Aorta (tissue), 5 donors: ENCODE data around the gene ARID1B. TPM values are rescaled to one million over a fixed set of nuclear protein-coding genes. Genes with fewer than 3 reads are reported as not detected.

ENCODE experiments used
- ATAC-seq: fragments of 200-7000 bp; cut with Tn5 transposase; one replicate; pipeline ENCODE4 v1.9.1; 2022; ENCODE audit warnings: moderate library complexity; ENCODE audit not compliant: low FRiP score
- DNase-seq, 2 donors: peaks; one replicate each; pipeline ENCODE4 v3.0.0-alpha.2; 2020
- H3K27ac ChIP-seq, 2 donors: one replicate each; pipeline ENCODE4 v1.5.1; 2013; ENCODE audit warnings: low read length in 2 of 2, mild to moderate bottlenecking in 2 of 2, moderate library complexity in 2 of 2, control low read depth in 1 of 2, inconsistent platforms in 1 of 2, low read depth in 1 of 2
- H3K27me3 ChIP-seq, 2 donors: one replicate each; pipeline ENCODE4 v1.6.1; 2013; ENCODE audit warnings: control low read depth in 1 of 2, low read length in 1 of 2, mild to moderate bottlenecking in 1 of 2, moderate library complexity in 1 of 2; ENCODE audit not compliant: insufficient read depth in 2 of 2, control insufficient read depth in 1 of 2
- H3K36me3 ChIP-seq, 2 donors: one replicate each; pipeline ENCODE4 v1.6.1; 2013; ENCODE audit warnings: control low read depth in 1 of 2, low read length in 1 of 2, mild to moderate bottlenecking in 1 of 2; ENCODE audit not compliant: insufficient read depth in 2 of 2, control insufficient read depth in 1 of 2
- H3K4me1 ChIP-seq, 2 donors: one replicate each; pipeline ENCODE4 v1.6.1; 2013; ENCODE audit warnings: low read length in 2 of 2, control low read depth in 1 of 2, mild to moderate bottlenecking in 1 of 2, moderate library complexity in 1 of 2; ENCODE audit not compliant: insufficient read depth in 2 of 2, control insufficient read depth in 1 of 2
- H3K4me3 ChIP-seq, 2 donors: one replicate each; pipeline ENCODE4 v1.5.1; 2013; ENCODE audit warnings: low read length in 2 of 2, control low read depth in 1 of 2, mild to moderate bottlenecking in 1 of 2
- H3K9me3 ChIP-seq: one replicate; pipeline ENCODE4 v1.6.1; 2013; ENCODE audit warnings: mild to moderate bottlenecking, low read length; ENCODE audit not compliant: control insufficient read depth
- WGBS, 2 donors: extraction: QIAGEN DNeasy Blood & Tissue Kit; methylation state at CpG; one replicate each; pipeline ENCODE4 v1.1.7; 2013; 5-methylcytosine and 5-hydroxymethylcytosine counted together
- intact Hi-C, 2 donors: fragments of 100-400 bp; cut with DNase I; formaldehyde crosslinking; loops; one replicate each; pipeline versions ENCODE4 v1.14.2 to v1.15.0; 2022
- polyA plus RNA-seq, 2 donors: library from polyadenylated mRNA; stranded (reverse); fragments of 200-250 nt; gene quantifications; one replicate each; pipeline ENCODE4 v1.2.3, GENCODE V29; 2013
- total RNA-seq, 2 donors: library from RNA; stranded (reverse); fragmentation: NEBNext Ultra II Directional; extraction: Animal tissue kit (Norgen Biotek cat#: 25700); gene quantifications; one replicate each; pipeline ENCODE4 v1.2.1, GENCODE V29; 2021
- donor health status: healthy with polysubstance abuse.
- donor health status: Bipolar disorder and iron deficiency.
- donor health status: DM: no; HTN: no; CAD: no.
- donor health status: DM: no; HTN: no; CAD: no.
- donor health status: DM: yes; HTN: yes; CAD: no.

ARID1B gene
- total and polyA plus RNA-seq, 4 donors = 6.5 to 143 (median 54.5) TPM

DNA sequence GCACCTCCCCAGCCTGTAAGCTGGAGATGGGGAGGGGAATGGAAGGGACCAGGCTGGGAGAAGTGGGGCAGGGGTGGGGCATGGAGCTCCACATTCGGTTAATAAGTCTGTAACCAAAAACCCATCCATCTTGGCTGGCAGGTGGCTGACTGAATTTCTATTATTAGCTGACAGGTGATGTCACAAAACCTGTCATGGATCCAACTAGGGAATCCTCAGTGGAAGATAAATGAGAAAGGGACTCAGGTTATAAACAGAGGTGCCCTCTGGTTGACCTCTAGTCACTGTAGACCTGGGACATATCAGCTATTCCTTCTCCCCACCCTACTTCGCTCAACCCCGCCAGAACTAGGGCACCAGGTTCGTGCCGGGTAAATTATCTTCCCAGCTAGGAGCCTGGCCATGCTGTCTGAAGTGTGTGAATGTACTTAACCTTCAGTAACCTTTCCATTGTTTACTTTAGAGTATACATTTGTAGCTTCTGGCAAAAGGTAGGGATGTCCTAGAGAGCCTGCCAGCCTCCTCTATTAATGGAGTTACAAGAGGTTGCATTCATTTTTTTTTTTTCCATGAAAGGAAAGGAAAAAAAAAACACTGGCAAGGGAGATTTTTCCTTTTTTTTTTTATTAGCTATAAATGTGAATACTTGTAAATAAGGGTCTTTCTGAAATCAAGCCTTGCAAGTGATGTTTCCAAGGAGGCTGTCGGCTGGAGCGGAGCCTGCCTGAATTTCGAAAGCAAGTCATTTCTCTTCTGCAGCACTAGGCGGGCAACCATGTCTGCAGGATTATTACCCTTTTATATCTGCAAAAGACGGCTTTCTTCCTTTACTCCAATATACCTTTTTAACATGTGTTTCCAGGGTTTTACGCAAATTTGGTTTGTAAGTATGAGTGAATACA is 410.3 kb downstream of the ARID1B start:
- Histone ChIP-seq H3K27ac (peak overlapping the region in 1 of 2 donors; percentile 53), H3K9me3 (no peaks in the 10 kb centered on the region), H3K4me3 (no peak overlapping the region), H3K4me1 (no peaks in the 10 kb centered on the region), H3K36me3 (no peaks in the 10 kb centered on the region), H3K27me3 (no peaks in the 10 kb centered on the region)
- 34 to 42% methylated on average over 11 of the region's 11 CpGs for WGBS, 2 donors
- intact Hi-C loops = loop anchor here (5.0 to 10.0 kb wide), 4 partner anchors 153 to 625 kb away; partner anchors contain the start of gene ARID1B (in 1 of the 2)
- ATAC-seq (peak; percentile 4), DNase-seq (no peak)

DNA sequence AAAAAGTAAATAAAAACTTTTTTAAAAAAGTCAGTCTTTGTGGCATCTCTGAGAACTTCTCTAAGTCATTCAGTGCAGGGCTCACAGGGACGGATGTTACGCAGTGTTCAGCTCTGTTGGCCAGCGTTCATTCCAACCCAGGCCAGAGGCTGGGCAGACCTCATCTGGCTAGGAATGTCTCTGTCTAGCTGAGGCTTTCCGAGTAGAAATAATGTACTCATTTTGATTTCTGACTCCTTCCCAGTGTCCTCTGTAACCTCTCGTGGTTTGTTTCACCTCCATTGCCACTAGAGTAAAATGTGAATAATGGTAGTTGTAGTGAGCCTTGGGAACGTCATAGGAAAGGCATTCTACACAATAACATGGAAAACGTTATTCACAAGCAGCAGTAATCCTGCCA is 411.0 kb downstream of the ARID1B start:
- WGBS, 2 donors = 17 to 22% methylated on average over 7 of the region's 7 CpGs
- Histone ChIP-seq H3K36me3 (no peaks in the 10 kb centered on the region), H3K27ac (peak overlapping the region in 1 of 2 donors; percentile 38), H3K4me3 (no peak overlapping the region), H3K4me1 (no peaks in the 10 kb centered on the region), H3K9me3 (no peaks in the 10 kb centered on the region), H3K27me3 (no peaks in the 10 kb centered on the region)
- intact Hi-C loops = loop anchor here (5.0 to 10.0 kb wide), 4 partner anchors 153 to 626 kb away; partner anchors contain the start of gene ARID1B (in 1 of the 2)
- DNase-seq (no peak), ATAC-seq (peak; percentile 67)

DNA sequence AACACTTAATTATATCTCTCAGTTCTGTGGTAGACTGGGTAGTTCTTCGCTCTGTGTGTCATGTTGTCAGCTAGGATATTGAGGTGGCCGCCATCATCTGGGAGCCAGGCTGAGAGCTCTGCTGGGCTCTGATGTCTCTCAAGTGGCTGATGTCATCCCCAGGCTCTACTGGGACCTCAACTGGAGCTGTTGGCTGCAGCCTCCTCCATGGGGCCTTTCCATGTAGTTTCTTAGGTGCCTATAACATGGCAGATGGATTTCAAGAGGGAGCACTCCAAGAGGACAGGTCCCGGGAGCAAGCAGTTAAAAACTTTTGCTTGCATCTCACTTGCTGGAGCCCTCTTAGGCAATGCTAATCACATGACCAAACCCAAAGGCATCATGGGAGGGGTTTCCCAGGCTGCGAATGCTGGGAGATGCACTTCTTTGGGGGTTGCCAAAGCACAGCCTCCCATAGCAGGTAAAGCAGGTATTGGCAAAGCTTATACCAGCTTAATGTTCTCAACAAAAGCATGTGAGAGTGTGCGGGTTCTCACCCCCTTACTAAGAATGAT is 416.3 kb downstream of the ARID1B start:
- Histone ChIP-seq H3K9me3 (no peaks in the 10 kb centered on the region), H3K27me3 (no peaks in the 10 kb centered on the region), H3K36me3 (no peaks in the 10 kb centered on the region), H3K4me3 (no peak overlapping the region), H3K4me1 (no peaks in the 10 kb centered on the region), H3K27ac (no peak overlapping the region)
- WGBS, 2 donors = 97% methylated on average over 5 of the region's 5 CpGs
- no peak for DNase-seq
- intact Hi-C loops = no loop called here
- no peak for ATAC-seq

DNA sequence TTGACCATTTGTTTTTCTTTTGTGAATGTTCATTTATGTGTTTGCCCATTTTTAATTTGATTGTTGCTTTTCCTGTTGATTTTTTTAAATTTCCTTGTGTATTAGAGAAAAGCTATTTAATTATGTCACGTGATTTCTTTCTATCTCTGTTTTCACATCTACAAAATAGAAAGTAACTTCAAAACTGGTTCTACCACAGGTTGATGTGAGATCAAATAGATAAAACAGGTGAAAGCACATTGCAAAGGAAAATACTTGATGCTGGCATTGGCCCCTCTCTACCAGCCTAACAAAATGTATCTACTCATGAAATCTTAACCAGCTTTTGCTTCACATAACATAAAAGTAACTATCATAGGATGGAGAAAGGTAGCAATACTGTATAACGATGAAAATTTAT is 416.9 kb downstream of the ARID1B start:
- WGBS, 2 donors = 96% methylated on average over 2 of the region's 2 CpGs
- H3K4me3 ChIP-seq = no peak overlapping the region
- no peaks in the 10 kb centered on the region for H3K9me3 ChIP-seq
- intact Hi-C loops = no loop called here
- H3K36me3 ChIP-seq = no peaks in the 10 kb centered on the region
- no peak for DNase-seq
- ATAC-seq = no peak
- H3K4me1 ChIP-seq = no peaks in the 10 kb centered on the region
- H3K27me3 ChIP-seq = no peaks in the 10 kb centered on the region
- H3K27ac ChIP-seq = no peak overlapping the region

DNA sequence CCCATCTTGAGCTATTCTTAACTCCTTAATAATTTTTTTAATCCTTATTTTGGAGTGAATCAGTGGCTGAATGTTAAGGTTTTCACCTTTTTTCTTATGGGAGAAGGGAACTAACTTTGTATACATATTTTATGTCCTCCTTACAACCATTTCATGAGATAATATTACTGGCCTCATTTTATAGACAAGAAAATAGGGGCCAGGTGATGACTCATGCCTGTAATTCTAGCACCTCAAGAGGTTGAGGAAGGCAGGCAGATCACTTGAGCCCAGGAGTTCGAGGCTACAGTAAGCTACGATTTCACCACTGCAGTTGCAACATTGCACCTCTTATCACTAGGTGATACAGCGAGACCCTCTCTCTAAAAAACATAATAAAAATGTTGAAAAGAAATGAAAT is 417.5 kb downstream of the ARID1B start:
- Histone ChIP-seq H3K36me3 (no peaks in the 10 kb centered on the region), H3K27me3 (no peaks in the 10 kb centered on the region), H3K27ac (no peak overlapping the region), H3K9me3 (no peaks in the 10 kb centered on the region), H3K4me3 (no peak overlapping the region), H3K4me1 (no peaks in the 10 kb centered on the region)
- intact Hi-C loops = loop anchor here in 1 of 2 donors (5.0 kb wide), 2 partner anchors 43 to 78 kb away; no protein-coding TSS in a partner anchor
- ATAC-seq (no peak), DNase-seq (no peak)
- WGBS, 2 donors = 87 to 91% methylated on average over 3 of the region's 3 CpGs

DNA sequence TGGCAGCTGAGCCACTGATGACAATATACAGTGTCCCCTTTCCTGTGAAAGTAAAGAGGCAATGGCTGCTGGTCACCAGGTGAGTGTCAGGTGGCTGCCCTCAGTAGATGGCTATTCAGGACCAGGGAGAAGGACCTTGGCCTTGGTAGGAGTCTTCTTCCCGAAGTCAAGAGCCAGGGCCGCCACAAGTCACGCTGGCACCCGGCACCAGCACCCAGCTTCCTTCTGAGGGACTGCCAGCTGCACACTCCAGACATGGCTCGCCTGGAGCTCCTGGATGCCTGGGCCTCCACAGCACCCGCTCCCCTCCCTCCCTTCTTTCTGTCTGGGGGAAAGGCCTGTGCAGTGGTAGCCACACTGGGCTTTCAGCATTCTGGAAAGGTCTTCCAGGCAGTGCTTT is 419.2 kb downstream of the ARID1B start:
- Histone ChIP-seq H3K36me3 (peaks cover 0 to 3% of the 10 kb centered on the region in 2 donors), H3K4me1 (no peaks in the 10 kb centered on the region), H3K27me3 (no peaks in the 10 kb centered on the region), H3K9me3 (no peaks in the 10 kb centered on the region), H3K27ac (no peak overlapping the region), H3K4me3 (no peak overlapping the region)
- intact Hi-C loops = loop anchor here in 1 of 2 donors (5.0 kb wide), 2 partner anchors 41 to 76 kb away; no protein-coding TSS in a partner anchor
- WGBS, 2 donors = 78 to 80% methylated on average over 6 of the region's 6 CpGs
- no peak for DNase-seq
- no peak for ATAC-seq

DNA sequence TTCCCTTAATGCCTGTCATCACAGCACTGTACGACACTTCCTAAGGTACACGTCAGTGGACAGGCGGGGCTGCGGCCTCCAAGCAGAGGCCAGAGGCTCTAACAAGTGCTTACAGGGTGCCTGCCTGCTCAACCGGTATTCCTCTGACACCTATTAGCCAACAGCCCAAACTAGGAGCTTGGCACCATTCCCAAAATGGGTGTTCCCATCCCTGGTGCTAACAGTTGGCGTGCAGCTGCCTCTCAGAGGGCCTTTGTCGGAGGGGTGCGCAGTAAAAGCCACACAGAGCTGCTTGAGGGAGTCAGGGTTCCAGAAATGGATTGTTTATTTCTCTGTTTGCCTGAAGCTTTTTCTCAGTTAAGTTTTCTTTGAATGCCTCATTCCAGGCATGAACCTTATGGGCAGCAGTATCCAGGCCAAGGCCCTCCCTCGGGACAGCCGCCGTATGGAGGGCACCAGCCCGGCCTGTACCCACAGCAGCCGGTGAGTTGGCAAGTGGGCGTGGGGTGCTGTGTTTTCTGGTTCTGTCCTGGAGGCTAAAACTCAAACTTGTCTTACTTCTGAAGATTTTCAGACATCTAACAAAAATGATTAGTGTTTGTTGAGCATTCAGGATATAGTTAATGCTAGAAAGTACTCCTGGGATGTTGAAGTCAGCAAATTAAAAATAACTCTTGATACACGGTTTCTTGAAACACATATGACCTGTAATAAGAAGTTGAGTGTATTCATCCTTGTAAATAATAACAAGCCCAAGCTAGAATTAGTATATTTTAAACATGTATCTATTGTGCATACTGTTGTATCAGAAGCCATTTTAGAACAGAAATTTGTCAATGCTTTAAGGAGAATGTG is 421.5 kb downstream of the ARID1B start:
- WGBS, 2 donors = 8 to 14% methylated on average over 15 of the region's 15 CpGs
- no peaks in the 10 kb centered on the region for H3K9me3 ChIP-seq
- H3K27ac ChIP-seq = peak overlapping the region; percentile 45 to 80
- ATAC-seq (peak; percentile 81), DNase-seq (peak; percentile 78 to 86)
- no peaks in the 10 kb centered on the region for H3K27me3 ChIP-seq
- H3K4me3 ChIP-seq = peak overlapping the region in 1 of 2 donors; percentile 1
- H3K36me3 ChIP-seq = peaks cover 0 to 3% of the 10 kb centered on the region in 2 donors
- intact Hi-C loops = loop anchor here in 1 of 2 donors (5.0 kb wide), 2 partner anchors 39 to 74 kb away; no protein-coding TSS in a partner anchor
- no peaks in the 10 kb centered on the region for H3K4me1 ChIP-seq

DNA sequence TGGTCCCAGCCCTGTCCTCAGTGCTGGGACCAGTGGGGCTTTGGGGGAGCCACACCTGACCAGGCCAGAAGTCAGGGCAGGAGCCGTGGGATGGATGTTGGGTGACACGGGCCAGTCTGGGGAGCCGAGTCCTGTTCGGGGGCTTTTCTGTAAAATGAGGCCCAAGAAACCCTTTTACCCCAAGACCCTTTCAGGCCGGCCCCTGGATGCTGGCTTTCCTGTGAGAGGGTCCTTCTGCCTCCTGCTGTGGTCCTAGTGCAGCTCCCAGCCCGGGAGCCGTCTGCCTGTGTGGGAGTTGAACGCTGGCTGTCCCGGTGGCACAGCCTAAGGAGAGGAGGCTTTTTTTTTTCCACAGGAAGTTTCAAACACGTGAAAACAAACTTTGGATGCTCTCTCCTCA is 422.9 kb downstream of the ARID1B start:
- no peaks in the 10 kb centered on the region for H3K9me3 ChIP-seq
- 63 to 69% methylated on average over 10 of the region's 10 CpGs for WGBS, 2 donors
- no peaks in the 10 kb centered on the region for H3K27me3 ChIP-seq
- intact Hi-C loops = no loop called here
- H3K27ac ChIP-seq = no peak overlapping the region
- no peaks in the 10 kb centered on the region for H3K4me1 ChIP-seq
- DNase-seq (no peak), ATAC-seq (no peak)
- H3K36me3 ChIP-seq = peaks cover 0 to 3% of the 10 kb centered on the region in 2 donors
- no peak overlapping the region for H3K4me3 ChIP-seq
